Measurements from ENCODE around the gene PLD6. TPM values are rescaled to one million over a fixed set of nuclear protein-coding genes. Genes with fewer than 3 reads are reported as not detected.

The PLD6 gene
- total and polyA plus RNA-seq, 10 of the 15 experiments (the other 5 are each of a cell fraction or from before 2014, with no cell fraction given) = 4.7 to 21.4 (median 12.0) TPM

GRCh38 chr17:17225901-17226300 lies 19.8 kb upstream of the PLD6 start:
- H2AFZ ChIP-seq (ENCODE audit: control insufficient read depth, low read depth, low read length) = no peak overlapping the region
- no peaks in the 10 kb centered on the region for H3K9me3 ChIP-seq (replicated peaks; ENCODE audit: control insufficient read depth, insufficient read depth, low read length)
- BruUV-seq (replicated peaks) = no TSS peak
- intact Hi-C loops (cut with micrococcal nuclease; ENCODE audit: unreplicated experiment) = no loop called here
- no peak for ATAC-seq
- CTCF ChIA-PET = interaction anchor here (1.0 kb wide), 1 partner anchor 111 kb away, joined by 3 read pairs; no protein-coding TSS in a partner anchor
- no peaks in the 10 kb centered on the region for H4K20me1 ChIP-seq (ENCODE audit: control insufficient read depth, insufficient read depth)
- H3K4me1 ChIP-seq (ENCODE audit: control insufficient read depth, insufficient read depth, low read length) = no peaks in the 10 kb centered on the region
- POLR2A ChIA-PET = no interaction called here
- no peak for DNase-seq (ENCODE audit: low read depth, low spot score)
- H3K27me3 ChIP-seq (replicated peaks in 1 of 2; ENCODE audit: control insufficient read depth in 2 of 2, insufficient read depth in 2 of 2, low read length in 1 of 2) = no peaks in the 10 kb centered on the region
- H3K27ac ChIP-seq (ENCODE audit: control insufficient read depth, insufficient read depth) = no peak overlapping the region
- H3K4me3 ChIP-seq = no peak overlapping the region
- WGBS (ENCODE audit: insufficient coverage, insufficient replicate concordance, low lambda C conversion rate, missing lambda C conversion rate) = 97% methylated on average over 10 of the region's 10 CpGs
- H3K36me3 ChIP-seq (ENCODE audit: control insufficient read depth in 2 of 2, insufficient read depth in 2 of 2, low read length in 1 of 2) = peaks cover 27 to 30% of the 10 kb centered on the region in 2 experiments
- no peak for FAIRE-seq
- H3K4me2 ChIP-seq (ENCODE audit: control insufficient read depth, insufficient read depth) = no peak overlapping the region
- no peaks in the 10 kb centered on the region for H3K79me2 ChIP-seq (ENCODE audit: control insufficient read depth, insufficient read depth, low read length)
- in situ Hi-C loops (cut with MboI) = no loop called here
- H3K9ac ChIP-seq (ENCODE audit: control insufficient read depth, insufficient read depth, low read length) = no peak overlapping the region
- SMC1A ChIA-PET (ENCODE audit: uncharacterized antibody, unreplicated experiment) = no interaction called here
- RAD21 ChIA-PET (ENCODE audit: unreplicated experiment) = no interaction called here
- TF ChIP-seq, protein P1, sequence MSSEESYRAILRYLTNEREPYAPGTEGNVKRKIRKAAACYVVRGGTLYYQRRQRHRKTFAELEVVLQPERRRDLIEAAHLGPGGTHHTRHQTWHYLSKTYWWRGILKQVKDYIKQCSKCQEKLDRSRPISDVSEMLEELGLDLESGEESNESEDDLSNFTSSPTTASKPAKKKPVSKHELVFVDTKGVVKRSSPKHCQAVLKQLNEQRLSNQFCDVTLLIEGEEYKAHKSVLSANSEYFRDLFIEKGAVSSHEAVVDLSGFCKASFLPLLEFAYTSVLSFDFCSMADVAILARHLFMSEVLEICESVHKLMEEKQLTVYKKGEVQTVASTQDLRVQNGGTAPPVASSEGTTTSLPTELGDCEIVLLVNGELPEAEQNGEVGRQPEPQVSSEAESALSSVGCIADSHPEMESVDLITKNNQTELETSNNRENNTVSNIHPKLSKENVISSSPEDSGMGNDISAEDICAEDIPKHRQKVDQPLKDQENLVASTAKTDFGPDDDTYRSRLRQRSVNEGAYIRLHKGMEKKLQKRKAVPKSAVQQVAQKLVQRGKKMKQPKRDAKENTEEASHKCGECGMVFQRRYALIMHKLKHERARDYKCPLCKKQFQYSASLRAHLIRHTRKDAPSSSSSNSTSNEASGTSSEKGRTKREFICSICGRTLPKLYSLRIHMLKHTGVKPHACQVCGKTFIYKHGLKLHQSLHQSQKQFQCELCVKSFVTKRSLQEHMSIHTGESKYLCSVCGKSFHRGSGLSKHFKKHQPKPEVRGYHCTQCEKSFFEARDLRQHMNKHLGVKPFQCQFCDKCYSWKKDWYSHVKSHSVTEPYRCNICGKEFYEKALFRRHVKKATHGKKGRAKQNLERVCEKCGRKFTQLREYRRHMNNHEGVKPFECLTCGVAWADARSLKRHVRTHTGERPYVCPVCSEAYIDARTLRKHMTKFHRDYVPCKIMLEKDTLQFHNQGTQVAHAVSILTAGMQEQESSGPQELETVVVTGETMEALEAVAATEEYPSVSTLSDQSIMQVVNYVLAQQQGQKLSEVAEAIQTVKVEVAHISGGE (CRISPR knock-in tag; IDR thresholded peaks at IDR 0.05) = no peak
- no peak for TF ChIP-seq SMARCA5 (IDR thresholded peaks at IDR 0.05)
- no peak for TF ChIP-seq FOXK2 (IDR thresholded peaks at IDR 0.05)
- TF ChIP-seq, protein P2, sequence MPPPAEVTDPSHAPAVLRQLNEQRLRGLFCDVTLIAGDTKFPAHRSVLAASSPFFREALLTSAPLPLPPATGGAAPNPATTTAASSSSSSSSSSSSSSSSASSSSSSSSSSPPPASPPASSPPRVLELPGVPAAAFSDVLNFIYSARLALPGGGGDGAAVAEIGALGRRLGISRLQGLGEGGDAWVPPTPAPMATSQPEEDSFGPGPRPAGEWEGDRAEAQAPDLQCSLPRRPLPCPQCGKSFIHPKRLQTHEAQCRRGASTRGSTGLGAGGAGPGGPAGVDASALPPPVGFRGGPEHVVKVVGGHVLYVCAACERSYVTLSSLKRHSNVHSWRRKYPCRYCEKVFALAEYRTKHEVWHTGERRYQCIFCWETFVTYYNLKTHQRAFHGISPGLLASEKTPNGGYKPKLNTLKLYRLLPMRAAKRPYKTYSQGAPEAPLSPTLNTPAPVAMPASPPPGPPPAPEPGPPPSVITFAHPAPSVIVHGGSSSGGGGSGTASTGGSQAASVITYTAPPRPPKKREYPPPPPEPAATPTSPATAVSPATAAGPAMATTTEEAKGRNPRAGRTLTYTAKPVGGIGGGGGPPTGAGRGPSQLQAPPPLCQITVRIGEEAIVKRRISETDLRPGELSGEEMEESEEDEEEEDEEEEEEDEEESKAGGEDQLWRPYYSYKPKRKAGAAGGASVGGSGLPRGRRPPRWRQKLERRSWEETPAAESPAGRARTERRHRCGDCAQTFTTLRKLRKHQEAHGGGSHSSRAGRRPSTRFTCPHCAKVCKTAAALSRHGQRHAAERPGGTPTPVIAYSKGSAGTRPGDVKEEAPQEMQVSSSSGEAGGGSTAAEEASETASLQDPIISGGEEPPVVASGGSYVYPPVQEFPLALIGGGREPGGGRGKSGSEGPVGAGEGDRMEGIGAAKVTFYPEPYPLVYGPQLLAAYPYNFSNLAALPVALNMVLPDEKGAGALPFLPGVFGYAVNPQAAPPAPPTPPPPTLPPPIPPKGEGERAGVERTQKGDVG (CRISPR knock-in tag; IDR thresholded peaks at IDR 0.05) = no peak
- no peak for TF ChIP-seq KAT2A (conservative IDR thresholded peaks at IDR 0.05; ENCODE audit: control insufficient read depth, low read depth, low read length)
- TF ChIP-seq, protein P3, sequence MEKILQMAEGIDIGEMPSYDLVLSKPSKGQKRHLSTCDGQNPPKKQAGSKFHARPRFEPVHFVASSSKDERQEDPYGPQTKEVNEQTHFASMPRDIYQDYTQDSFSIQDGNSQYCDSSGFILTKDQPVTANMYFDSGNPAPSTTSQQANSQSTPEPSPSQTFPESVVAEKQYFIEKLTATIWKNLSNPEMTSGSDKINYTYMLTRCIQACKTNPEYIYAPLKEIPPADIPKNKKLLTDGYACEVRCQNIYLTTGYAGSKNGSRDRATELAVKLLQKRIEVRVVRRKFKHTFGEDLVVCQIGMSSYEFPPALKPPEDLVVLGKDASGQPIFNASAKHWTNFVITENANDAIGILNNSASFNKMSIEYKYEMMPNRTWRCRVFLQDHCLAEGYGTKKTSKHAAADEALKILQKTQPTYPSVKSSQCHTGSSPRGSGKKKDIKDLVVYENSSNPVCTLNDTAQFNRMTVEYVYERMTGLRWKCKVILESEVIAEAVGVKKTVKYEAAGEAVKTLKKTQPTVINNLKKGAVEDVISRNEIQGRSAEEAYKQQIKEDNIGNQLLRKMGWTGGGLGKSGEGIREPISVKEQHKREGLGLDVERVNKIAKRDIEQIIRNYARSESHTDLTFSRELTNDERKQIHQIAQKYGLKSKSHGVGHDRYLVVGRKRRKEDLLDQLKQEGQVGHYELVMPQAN (conservative IDR thresholded peaks at IDR 0.05) = no peak
- no peak for TF ChIP-seq CREM (IDR thresholded peaks at IDR 0.05; ENCODE audit: low read depth)
- TF ChIP-seq ETV6 (conservative IDR thresholded peaks at IDR 0.05 in 1 of 2, IDR thresholded peaks at IDR 0.05 in 1 of 2; ENCODE audit: borderline replicate concordance in 1 of 2, low read depth in 1 of 2) = no peak
- TF ChIP-seq MEF2B (IDR thresholded peaks at IDR 0.05; ENCODE audit: partially characterized antibody, poor library complexity, severe bottlenecking) = no peak
- TF ChIP-seq MTA3 (IDR thresholded peaks at IDR 0.05; ENCODE audit: borderline replicate concordance, low read length) = no peak
- no peak for TF ChIP-seq NRF1 (conservative IDR thresholded peaks at IDR 0.05; ENCODE audit: low read depth, low read length)
- no peak for TF ChIP-seq POLR2AphosphoS5 (IDR thresholded peaks at IDR 0.05; ENCODE audit: low read length)
- TF ChIP-seq YY1 (IDR thresholded peaks at IDR 0.05; ENCODE audit: low read depth, low read length) = no peak
- TF ChIP-seq CHD4 (IDR thresholded peaks at IDR 0.05) = no peak

Measured in GM12878 (cell line).